PC-3 (cell line): ENCODE measurements around the gene PIGZ. TPM values are rescaled to one million over a fixed set of nuclear protein-coding genes. Genes with fewer than 3 reads are reported as not detected.
"Not testable (repeated sequence)": the region's sequence is repeated elsewhere in the genome, so short reads cannot be mapped to it uniquely, and the experiment has no call there.

Source experiments
- ATAC-seq: fragments of 200-7000 bp; cut with Tn5 transposase; 2 replicates; pipeline ENCODE4 v1.9.1; 2020; ENCODE audit warnings: mild to moderate bottlenecking, moderate library complexity
- BruUV-seq: library from RNA; stranded (reverse); fragments of 400-500 nt; replicated peaks from 2 replicates; lab custom pipeline; 2021; lab: Mats Ljungman, UMichigan
- CTCF ChIA-PET: fragments of 300-600 bp; sonication (Branson Sonifier 250); formaldehyde crosslinking; loops from one replicate; lab custom pipeline; 2022; ENCODE audit warnings: antibody characterized with exemption; lab: Charles Lee
- POLR2A ChIA-PET: fragments of 300-600 bp; sonication (Branson Sonifier 250); formaldehyde crosslinking; loops from one replicate; lab custom pipeline; 2022; ENCODE audit warnings: antibody characterized with exemption; ENCODE audit not compliant: unreplicated experiment; lab: Charles Lee
- DNase-seq: peaks from one replicate; pipeline ENCODE4 v3.0.0-alpha.2; 2015
- H2AFZ ChIP-seq: fragments of 300-600 bp; sonication (generic); 2 replicates; pipeline ENCODE4 v1.6.0; 2016; ENCODE audit warnings: antibody characterized with exemption, low read length
- H3F3A ChIP-seq: fragments of 300-600 bp; sonication (generic); one replicate; pipeline ENCODE4 v1.6.0; 2017; ENCODE audit warnings: antibody characterized with exemption, low read length, control low read depth, mild to moderate bottlenecking; ENCODE audit not compliant: unreplicated experiment
- H3K27ac ChIP-seq: fragments of 300-600 bp; sonication (generic); 2 replicates; pipeline ENCODE4 v1.5.1; 2016; ENCODE audit warnings: mild to moderate bottlenecking, low read length
- H3K27me3 ChIP-seq: fragments of 300-600 bp; sonication (generic); 2 replicates; pipeline ENCODE4 v1.6.1; 2016; ENCODE audit warnings: low read length, mixed read lengths
- H3K36me3 ChIP-seq: fragments of 300-600 bp; sonication (generic); 2 replicates; pipeline ENCODE4 v1.6.1; 2016; ENCODE audit warnings: low read depth, mixed run types, low read length, mixed read lengths
- H3K4me1 ChIP-seq: fragments of 300-600 bp; sonication (generic); 2 replicates; pipeline ENCODE4 v1.5.1; 2016; ENCODE audit warnings: low read length; ENCODE audit not compliant: insufficient read depth
- H3K4me2 ChIP-seq: fragments of 300-600 bp; sonication (generic); 2 replicates; pipeline ENCODE4 v1.6.0; 2016; ENCODE audit warnings: low read length
- H3K4me3 ChIP-seq: fragments of 300-600 bp; sonication (generic); 2 replicates; pipeline ENCODE4 v1.5.1; 2016; ENCODE audit warnings: mild to moderate bottlenecking, low read length, mixed read lengths
- H3K79me2 ChIP-seq: fragments of 300-600 bp; sonication (generic); 2 replicates; pipeline ENCODE4 v1.6.1; 2017; ENCODE audit warnings: low read length, mixed read lengths
- H3K9ac ChIP-seq: fragments of 300-600 bp; sonication (generic); 2 replicates; pipeline ENCODE4 v1.6.0; 2016; ENCODE audit warnings: mild to moderate bottlenecking, low read length
- H3K9me2 ChIP-seq: fragments of 300-600 bp; sonication (generic); replicated peaks from 2 replicates; pipeline ENCODE4 v1.6.1; 2016; ENCODE audit warnings: mixed run types, low read length, mixed read lengths
- H3K9me3 ChIP-seq: fragments of 300-600 bp; sonication (generic); 2 replicates; pipeline ENCODE4 v1.6.1; 2016; ENCODE audit warnings: low read length, mixed read lengths
- H4K20me1 ChIP-seq: fragments of 300-600 bp; sonication (generic); 2 replicates; pipeline ENCODE4 v1.6.1; 2016; ENCODE audit warnings: low read length, mixed read lengths
- CTCF ChIP-seq: fragments of 300-600 bp; sonication (generic); conservative IDR thresholded peaks from 2 replicates; pipeline ENCODE4 v1.5.1; 2017; ENCODE audit warnings: antibody characterized with exemption, low read depth, mild to moderate bottlenecking, low read length
- EZH2 ChIP-seq: fragments of 300-600 bp; sonication (generic); IDR thresholded peaks from one replicate; pipeline ENCODE4 v1.6.1; 2017; ENCODE audit warnings: antibody characterized with exemption, mild to moderate bottlenecking, low read length; ENCODE audit not compliant: unreplicated experiment
- EZH2phosphoT487 ChIP-seq: fragments of 300-600 bp; sonication (generic); IDR thresholded peaks from 2 replicates; pipeline ENCODE4 v1.6.1; 2018; ENCODE audit warnings: mild to moderate bottlenecking, antibody characterized with exemption, low read length, borderline replicate concordance
- intact Hi-C: fragments of 100-400 bp; cut with micrococcal nuclease; formaldehyde crosslinking; loops from 2 replicates; pipeline ENCODE4 v1.9.0; 2023
- total RNA-seq: library from RNA; depleted of rRNA; stranded (reverse); fragments of >200 nt; gene quantifications from 2 replicates; pipeline ENCODE4 v1.2.3, GENCODE V29; 2014

PIGZ gene
- total RNA-seq, 1 experiment from 2014 or later = 1.6 TPM

GRCh38 chr3:196947860-196948441 is 20.7 kb downstream of the PIGZ start:
- H3K4me1 ChIP-seq = peaks cover 6% of the 10 kb centered on the region; the same call in 1 of the 2 replicates
- ChIA-PET CTCF (no interaction called here), POLR2A (no interaction called here)
- no peak for TF ChIP-seq CTCF
- TF ChIP-seq EZH2phosphoT487 = no peak
- no peak for TF ChIP-seq EZH2
- H4K20me1 ChIP-seq = no peaks in the 10 kb centered on the region
- ATAC-seq (no peak), DNase-seq (no peak)
- H3K27ac ChIP-seq = no peak overlapping the region
- 0 out of 2 replicates have a peak, but pooled peaks cover 3% of the 10 kb centered on the region for H3K36me3 ChIP-seq
- H3K27me3 ChIP-seq = no peaks in the 10 kb centered on the region
- H3K9ac ChIP-seq = no peak overlapping the region
- BruUV-seq = no TSS peak
- H3F3A ChIP-seq = no peaks in the 10 kb centered on the region
- intact Hi-C loops = no loop called here
- H3K9me2 ChIP-seq = no peaks in the 10 kb centered on the region
- no peak overlapping the region for H2AFZ ChIP-seq
- H3K79me2 ChIP-seq = peaks cover 15% of the 10 kb centered on the region
- H3K4me2 ChIP-seq = no peak overlapping the region
- no peaks in the 10 kb centered on the region for H3K9me3 ChIP-seq
- H3K4me3 ChIP-seq = no peak overlapping the region

- no TSS peak for BruUV-seq
- ATAC-seq (peak; percentile 29; the same call in 1 of the 2 replicates), DNase-seq (no peak)
- POLR2A ChIA-PET = no interaction called here
- Histone ChIP-seq H3K4me3 (no peak overlapping the region), H3K4me1 (peaks cover 6% of the 10 kb centered on the region; the same call in 1 of the 2 replicates), H3K9me2 (no peaks in the 10 kb centered on the region), H2AFZ (no peak overlapping the region), H3K27ac (no peak overlapping the region), H3F3A (no peaks in the 10 kb centered on the region), H3K36me3 (0 out of 2 replicates have a peak, but pooled peaks cover 3% of the 10 kb centered on the region), H3K9ac (no peak overlapping the region), H4K20me1 (no peaks in the 10 kb centered on the region), H3K4me2 (no peak overlapping the region), H3K79me2 (peaks cover 20% of the 10 kb centered on the region), H3K27me3 (no peaks in the 10 kb centered on the region), H3K9me3 (no peaks in the 10 kb centered on the region)
- TF ChIP-seq CTCF (peak; percentile 40; the same call in 1 of the 2 replicates), EZH2phosphoT487 (no peak), EZH2 (no peak)
- intact Hi-C loops = no loop called here
- CTCF ChIA-PET = no interaction called here
Measured at GRCh38 chr3:196947136-196947859, 21.3 kb downstream of the PIGZ start.

- Histone ChIP-seq H3K9ac (peak overlapping the region; percentile 97; the same call in 1 of the 2 replicates), H3K36me3 (peaks cover 11% of the 10 kb centered on the region; the same call in 1 of the 2 replicates), H3K4me2 (peak overlapping the region; percentile 94), H3K4me3 (peak overlapping the region; percentile 95), H3K79me2 (peaks cover 50% of the 10 kb centered on the region), H3K4me1 (peaks cover 13% of the 10 kb centered on the region)
- intact Hi-C loops, H2AFZ ChIP-seq, POLR2A ChIA-PET, H3K27me3 ChIP-seq, ATAC-seq, DNase-seq, H3F3A ChIP-seq, H3K9me3 ChIP-seq, BruUV-seq, H4K20me1 ChIP-seq, H3K27ac ChIP-seq, H3K9me2 ChIP-seq, CTCF ChIA-PET: not testable (repeated sequence)
Measured at GRCh38 chr3:196944037-196944790, 24.4 kb downstream of the PIGZ start.
